Skin of body (tissue), 2 donors: Measurements from ENCODE around the gene PHLPP1. TPM values are rescaled to one million over a fixed set of nuclear protein-coding genes. Genes with fewer than 3 reads are reported as not detected.

Experiments
- DNase-seq: peaks from one replicate; lab custom pipeline; 2025; lab: John Stamatoyannopoulos, UW
- total RNA-seq: library from RNA; depleted of rRNA; stranded (reverse); fragments of >200 nt; gene quantifications from one replicate; pipeline ENCODE4 v1.2.3, GENCODE V29; 2014

PHLPP1 gene
- total RNA-seq, 1 donor from 2014 or later: 15.6 TPM

- DNase-seq: no peak
Measured at GRCh38 chr18:62844850-62845643, 129.7 kb downstream of the PHLPP1 start.

- no peak for DNase-seq
Measured at GRCh38 chr18:62846313-62846712, 131.0 kb downstream of the PHLPP1 start.

- DNase-seq: no peak
Measured at GRCh38 chr18:62847081-62847480, 131.7 kb downstream of the PHLPP1 start.

GRCh38 chr18:62848946-62849345 lies 133.6 kb downstream of the PHLPP1 start:
- DNase-seq: no peak

- DNase-seq: no peak
Measured at GRCh38 chr18:62850619-62851306, 135.4 kb downstream of the PHLPP1 start.

- DNase-seq: no peak
Measured at GRCh38 chr18:62852851-62853250, 137.5 kb downstream of the PHLPP1 start.

GRCh38 chr18:62856294-62856693 lies 141.0 kb downstream of the PHLPP1 start:
- DNase-seq: no peak

GRCh38 chr18:62857263-62857976 lies 142.1 kb downstream of the PHLPP1 start:
- no peak for DNase-seq

GRCh38 chr18:62860062-62860461 lies 144.7 kb downstream of the PHLPP1 start:
- no peak for DNase-seq

GRCh38 chr18:62862466-62862865 lies 147.1 kb downstream of the PHLPP1 start:
- DNase-seq: no peak

GRCh38 chr18:62863579-62864001 lies 148.2 kb downstream of the PHLPP1 start:
- no peak for DNase-seq

GRCh38 chr18:62865498-62865897 lies 150.2 kb downstream of the PHLPP1 start:
- no peak for DNase-seq

- DNase-seq: no peak
Measured at GRCh38 chr18:62867534-62867933, 152.2 kb downstream of the PHLPP1 start.

GRCh38 chr18:62868645-62869044 lies 153.3 kb downstream of the PHLPP1 start:
- no peak for DNase-seq

GRCh38 chr18:62870643-62871042 lies 155.3 kb downstream of the PHLPP1 start:
- no peak for DNase-seq

GRCh38 chr18:62875323-62875722 lies 160.0 kb downstream of the PHLPP1 start:
- DNase-seq: no peak

GRCh38 chr18:62876111-62876510 lies 160.8 kb downstream of the PHLPP1 start:
- no peak for DNase-seq

- no peak for DNase-seq
Measured at GRCh38 chr18:62876828-62877227, 161.5 kb downstream of the PHLPP1 start.

- DNase-seq: peak; percentile 52
Measured at GRCh38 chr18:62877411-62878221, 162.3 kb downstream of the PHLPP1 start.

GRCh38 chr18:62878305-62878704 lies 163.0 kb downstream of the PHLPP1 start:
- peak; percentile 32 for DNase-seq

- DNase-seq: no peak
Measured at GRCh38 chr18:62880034-62880433, 164.7 kb downstream of the PHLPP1 start.
